Activated gamma-delta T cell treated with Interleukin-2 at 50 U/mL for 16 hours (primary cell): ENCODE results near the gene NSG2.

Source experiments
- DNase-seq: peaks from one replicate; pipeline ENCODE4 v3.0.0-alpha.2; 2020

NSG2 gene

DNA sequence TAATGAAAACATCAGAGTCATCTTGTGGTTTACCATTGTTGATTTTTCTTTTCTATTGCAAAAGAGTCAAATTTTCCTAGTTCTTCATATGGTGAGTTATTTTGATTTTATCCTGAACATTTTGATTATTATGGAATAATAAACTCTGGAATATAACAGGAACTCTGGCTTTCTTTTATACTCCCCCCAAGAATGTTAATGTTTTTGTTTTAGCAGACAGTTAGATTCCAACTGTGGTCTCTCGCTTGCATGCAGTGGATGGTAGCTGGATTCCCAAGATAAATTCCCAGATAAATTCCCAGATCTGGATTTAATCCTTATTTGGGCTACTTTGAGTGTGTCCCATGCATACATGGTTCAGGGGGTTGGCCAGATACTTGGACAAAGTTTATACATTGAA lies 109.8 kb downstream of the NSG2 start:
- DNase-seq, result no peak

DNA sequence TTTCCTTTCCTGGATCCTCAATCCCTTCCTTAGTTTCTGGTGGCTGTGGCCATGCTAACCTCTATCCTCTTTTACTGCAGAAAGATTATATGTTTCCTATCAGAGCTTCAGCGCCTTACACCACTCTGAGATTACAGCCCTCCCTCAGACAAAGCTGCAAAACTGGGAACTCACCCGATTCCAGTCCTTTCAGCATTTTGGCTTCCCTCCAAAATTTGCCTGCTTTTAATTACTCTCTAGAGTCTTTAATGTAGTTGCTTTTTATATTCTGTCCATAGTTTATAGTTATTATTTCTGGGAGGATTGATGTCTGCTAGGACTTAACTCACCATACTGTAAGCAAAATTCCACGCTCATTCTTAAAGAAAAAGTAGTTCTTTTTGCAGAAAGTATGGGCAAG lies 110.2 kb downstream of the NSG2 start:
- DNase-seq, result no peak

DNA sequence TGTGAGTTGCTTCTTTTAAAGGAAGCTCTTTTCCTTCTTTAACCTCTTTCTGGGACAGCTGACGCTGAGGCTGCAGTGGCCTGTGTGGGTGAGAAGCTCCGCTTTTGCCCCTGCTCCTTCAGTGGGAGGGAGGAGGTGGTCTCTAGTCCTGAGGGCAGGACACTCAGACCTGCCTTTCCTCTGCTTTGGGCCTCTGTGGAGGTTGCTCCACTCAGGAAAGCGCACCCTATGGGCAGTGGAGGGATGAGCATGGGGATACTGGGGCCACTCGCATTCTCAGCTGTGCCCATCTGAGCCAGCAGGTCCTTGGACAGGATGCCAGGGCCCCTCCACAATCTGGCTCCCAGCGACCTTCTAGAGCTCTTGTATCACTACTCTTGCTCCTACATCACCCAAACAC lies 111.5 kb downstream of the NSG2 start:
- no peak for DNase-seq
